ENCODE measurements around the gene SLC39A11.

SLC39A11 gene

DNA sequence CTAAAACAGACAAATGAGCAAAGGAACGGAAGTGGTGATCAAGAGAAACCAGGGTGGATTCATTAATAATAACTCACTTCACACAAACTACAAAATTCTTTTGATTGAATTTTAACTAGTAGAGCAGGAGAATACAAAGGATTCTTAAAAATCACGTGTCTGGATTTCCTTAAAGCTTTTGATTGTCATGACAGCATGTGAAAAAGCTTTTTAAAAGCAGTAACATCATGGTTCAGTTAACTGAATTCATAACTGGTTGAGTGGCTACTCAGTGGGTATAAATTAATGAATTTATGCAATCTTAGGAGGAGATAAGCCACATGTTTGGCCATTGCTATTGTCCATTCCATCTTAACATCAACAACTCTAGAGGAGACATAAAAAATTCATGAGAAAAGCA lies 333.2 kb downstream of the SLC39A11 start:
- no peak for DNase-seq (ENCODE audit: low read depth)
- no peak overlapping the region for H3K4me3 ChIP-seq (ENCODE audit: low read length)
- TF ChIP-seq, protein P1, sequence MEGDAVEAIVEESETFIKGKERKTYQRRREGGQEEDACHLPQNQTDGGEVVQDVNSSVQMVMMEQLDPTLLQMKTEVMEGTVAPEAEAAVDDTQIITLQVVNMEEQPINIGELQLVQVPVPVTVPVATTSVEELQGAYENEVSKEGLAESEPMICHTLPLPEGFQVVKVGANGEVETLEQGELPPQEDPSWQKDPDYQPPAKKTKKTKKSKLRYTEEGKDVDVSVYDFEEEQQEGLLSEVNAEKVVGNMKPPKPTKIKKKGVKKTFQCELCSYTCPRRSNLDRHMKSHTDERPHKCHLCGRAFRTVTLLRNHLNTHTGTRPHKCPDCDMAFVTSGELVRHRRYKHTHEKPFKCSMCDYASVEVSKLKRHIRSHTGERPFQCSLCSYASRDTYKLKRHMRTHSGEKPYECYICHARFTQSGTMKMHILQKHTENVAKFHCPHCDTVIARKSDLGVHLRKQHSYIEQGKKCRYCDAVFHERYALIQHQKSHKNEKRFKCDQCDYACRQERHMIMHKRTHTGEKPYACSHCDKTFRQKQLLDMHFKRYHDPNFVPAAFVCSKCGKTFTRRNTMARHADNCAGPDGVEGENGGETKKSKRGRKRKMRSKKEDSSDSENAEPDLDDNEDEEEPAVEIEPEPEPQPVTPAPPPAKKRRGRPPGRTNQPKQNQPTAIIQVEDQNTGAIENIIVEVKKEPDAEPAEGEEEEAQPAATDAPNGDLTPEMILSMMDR (conservative IDR thresholded peaks at IDR 0.05; ENCODE audit: low read depth, low read length), result no peak

DNA sequence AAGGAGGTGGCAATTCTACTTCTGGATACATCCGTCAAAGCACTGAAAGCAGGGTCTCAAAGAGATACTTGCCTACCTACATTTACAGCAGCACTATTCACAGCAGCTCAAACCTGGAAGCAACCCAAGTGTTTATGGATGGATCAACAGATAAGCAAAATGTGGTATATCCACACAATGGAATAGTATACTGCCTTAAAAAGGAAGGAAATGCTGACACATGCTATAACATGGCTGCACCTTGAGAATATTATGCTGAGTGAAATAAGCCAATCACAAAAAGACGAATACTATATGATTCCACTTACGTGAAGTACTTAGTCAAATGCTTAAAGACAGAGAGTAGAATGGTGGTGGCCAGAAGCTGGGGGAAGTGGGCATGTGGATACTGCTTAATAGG lies 336.2 kb downstream of the SLC39A11 start:
- H3K4me3 ChIP-seq (ENCODE audit: low read length), result no peak overlapping the region
- no peak for DNase-seq (ENCODE audit: low read depth)
- TF ChIP-seq, protein P1 (conservative IDR thresholded peaks at IDR 0.05; ENCODE audit: low read depth, low read length), result no peak

DNA sequence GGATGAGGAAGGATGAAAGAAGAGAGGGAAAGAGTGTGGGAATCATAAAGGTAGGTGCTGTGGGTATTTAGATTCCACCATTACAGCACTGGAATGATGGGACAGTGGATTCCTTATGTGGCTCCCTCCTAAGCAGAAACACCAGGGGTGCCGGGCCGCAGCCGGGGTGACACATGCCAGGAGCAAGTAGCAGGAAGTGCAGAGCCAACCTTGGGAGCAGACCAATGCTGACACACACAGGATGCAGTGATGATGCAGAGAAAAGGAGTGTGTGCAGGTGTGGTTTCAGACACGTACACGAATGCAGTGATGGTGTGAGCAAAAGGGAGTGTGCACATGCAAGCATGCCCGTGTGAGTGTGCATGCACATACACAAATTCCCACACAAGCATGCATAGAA lies 338.0 kb downstream of the SLC39A11 start:
- H3K4me3 ChIP-seq (ENCODE audit: low read length), result no peak overlapping the region
- DNase-seq (ENCODE audit: low read depth), result no peak
- TF ChIP-seq, protein P1 (conservative IDR thresholded peaks at IDR 0.05; ENCODE audit: low read depth, low read length), result no peak

DNA sequence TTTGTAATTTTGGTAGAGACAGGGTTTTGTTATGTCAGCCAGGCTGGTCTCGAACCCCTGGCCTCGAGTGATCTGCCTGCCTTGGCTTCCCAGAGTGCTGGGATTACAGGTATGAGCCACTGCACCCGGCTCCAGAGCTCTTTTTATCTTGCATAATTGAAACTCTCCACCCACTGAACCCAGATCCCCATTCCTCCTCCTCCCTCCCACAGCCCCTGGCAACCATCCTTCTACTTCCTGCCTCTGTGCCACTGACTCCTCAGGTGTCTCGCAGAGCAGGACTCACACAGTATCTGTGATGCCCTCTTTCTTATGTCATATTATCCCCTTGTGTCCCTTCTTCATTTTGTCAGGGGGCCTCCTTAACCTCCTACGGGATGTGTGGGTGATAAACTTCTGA lies 340.7 kb downstream of the SLC39A11 start:
- no peak for DNase-seq (ENCODE audit: low read depth)
- TF ChIP-seq, protein P1 (conservative IDR thresholded peaks at IDR 0.05; ENCODE audit: low read depth, low read length), result no peak
- no peak overlapping the region for H3K4me3 ChIP-seq (ENCODE audit: low read length)

DNA sequence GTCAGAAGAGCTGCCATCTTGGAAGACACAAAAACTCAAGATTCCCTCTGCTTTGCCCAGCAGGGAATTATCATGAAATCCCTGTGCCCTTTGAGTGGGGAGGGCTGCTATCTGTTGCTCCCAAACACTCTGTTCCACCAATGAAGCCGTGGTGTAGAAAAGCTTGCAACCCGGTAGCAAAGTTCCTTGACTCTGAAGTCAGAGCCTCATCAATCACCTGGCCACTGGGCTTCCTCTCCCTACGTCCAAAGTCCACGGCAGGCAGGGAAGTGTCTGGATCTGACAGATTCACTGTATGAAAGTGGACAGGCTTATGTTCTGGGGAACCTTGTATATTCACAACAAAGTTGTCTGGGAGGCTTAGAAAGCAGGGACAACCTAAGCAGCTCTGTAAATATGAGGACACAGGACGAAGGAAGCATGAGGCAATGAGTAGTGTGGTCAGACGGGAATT lies 343.3 kb downstream of the SLC39A11 start:
- no peak overlapping the region for H3K4me3 ChIP-seq (ENCODE audit: low read length)
- TF ChIP-seq, protein P1 (conservative IDR thresholded peaks at IDR 0.05; ENCODE audit: low read depth, low read length), result no peak
- DNase-seq (ENCODE audit: low read depth), result no peak

DNA sequence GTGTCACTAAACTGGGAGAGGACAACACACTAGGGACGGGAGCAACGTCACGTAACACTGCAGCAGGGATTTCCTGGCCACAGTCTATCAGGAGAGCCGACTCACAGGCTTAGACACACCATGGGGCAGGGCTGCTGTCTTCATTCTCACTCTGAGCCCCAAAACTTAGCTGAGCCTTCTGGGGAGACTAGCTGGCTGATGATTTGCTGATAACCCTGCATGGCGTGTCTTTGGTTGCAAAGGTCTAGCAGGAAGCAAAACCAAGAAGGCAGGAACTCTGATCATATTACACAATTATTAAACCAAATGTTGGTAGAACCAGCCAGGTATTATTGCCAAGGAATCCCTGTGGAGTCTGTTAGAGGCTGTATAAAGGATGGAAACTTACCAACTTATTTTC lies 345.0 kb downstream of the SLC39A11 start:
- TF ChIP-seq, protein P1 (conservative IDR thresholded peaks at IDR 0.05; ENCODE audit: low read depth, low read length), result no peak
- DNase-seq (ENCODE audit: low read depth), result no peak
- no peak overlapping the region for H3K4me3 ChIP-seq (ENCODE audit: low read length)

DNA sequence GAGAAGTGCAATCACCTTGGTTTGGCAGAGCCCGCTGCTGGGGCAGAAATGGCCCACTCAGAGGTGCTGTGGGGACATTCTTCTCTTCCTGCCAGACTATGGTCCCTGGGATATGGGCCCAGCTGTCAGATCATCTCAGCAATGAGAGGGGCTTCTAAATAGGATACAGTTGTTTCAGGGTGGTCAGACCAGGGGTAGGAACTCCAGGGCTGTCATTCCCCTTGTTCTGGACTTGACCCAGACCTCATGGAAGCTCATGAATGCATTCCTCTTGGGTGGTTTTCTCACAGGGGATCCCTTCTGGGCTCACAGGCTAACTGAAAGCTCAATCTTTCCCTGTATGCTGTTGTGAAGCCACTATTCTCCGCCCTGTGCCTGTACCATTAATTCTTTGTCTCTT lies 347.2 kb downstream of the SLC39A11 start:
- DNase-seq (ENCODE audit: low read depth), result no peak
- TF ChIP-seq, protein P1 (conservative IDR thresholded peaks at IDR 0.05; ENCODE audit: low read depth, low read length), result no peak
- H3K4me3 ChIP-seq (ENCODE audit: low read length), result no peak overlapping the region
